Endothelial cell (in vitro differentiated cells): ENCODE data around the gene PBRM1. TPM values are rescaled to one million over a fixed set of nuclear protein-coding genes. Genes with fewer than 3 reads are reported as not detected.

ENCODE experiments used
- DNase-seq: peaks from one replicate; pipeline ENCODE4 v3.0.0; 2021; ENCODE audit warnings: low spot score
- H3K27ac Mint-ChIP-seq: one replicate; pipeline ENCODE4 v1.8.0; 2021; ENCODE audit warnings: mixed read lengths, inconsistent platforms; ENCODE audit not compliant: unreplicated experiment
- H3K27me3 Mint-ChIP-seq: one replicate; pipeline ENCODE4 v1.8.0; 2021; ENCODE audit warnings: mild to moderate bottlenecking, moderate library complexity, mixed read lengths, inconsistent platforms; ENCODE audit not compliant: unreplicated experiment
- H3K36me3 Mint-ChIP-seq: one replicate; pipeline ENCODE4 v1.8.0; 2021; ENCODE audit warnings: mild to moderate bottlenecking, low read depth, mixed read lengths, inconsistent platforms; ENCODE audit not compliant: unreplicated experiment
- H3K4me1 Mint-ChIP-seq: one replicate; pipeline ENCODE4 v1.8.0; 2021; ENCODE audit warnings: mild to moderate bottlenecking, mixed read lengths, inconsistent platforms; ENCODE audit not compliant: unreplicated experiment
- H3K4me3 Mint-ChIP-seq: one replicate; pipeline ENCODE4 v1.8.0; 2021; ENCODE audit warnings: mild to moderate bottlenecking, mixed read lengths, inconsistent platforms; ENCODE audit not compliant: unreplicated experiment
- H3K9me3 Mint-ChIP-seq: one replicate; pipeline ENCODE4 v1.8.0; 2021; ENCODE audit warnings: mixed read lengths, inconsistent platforms; ENCODE audit not compliant: unreplicated experiment
- total RNA-seq: library from RNA; stranded (reverse); fragmentation: NEBNext Ultra II Directional; extraction: Animal tissue kit (Norgen Biotek cat#: 25700); gene quantifications from one replicate; pipeline ENCODE4 v1.2.1, GENCODE V29; 2021; ENCODE audit not compliant: unreplicated experiment
- TF ChIP-seq, protein P1 (sequence below): fragments of 200-600 bp; sonication (generic); IDR thresholded peaks from one replicate; pipeline ENCODE4 v1.5.0; 2021; ENCODE audit warnings: antibody characterized with exemption; ENCODE audit not compliant: unreplicated experiment

The PBRM1 gene
- total RNA-seq, 1 donor from 2014 or later = 68.7 TPM

DNA sequence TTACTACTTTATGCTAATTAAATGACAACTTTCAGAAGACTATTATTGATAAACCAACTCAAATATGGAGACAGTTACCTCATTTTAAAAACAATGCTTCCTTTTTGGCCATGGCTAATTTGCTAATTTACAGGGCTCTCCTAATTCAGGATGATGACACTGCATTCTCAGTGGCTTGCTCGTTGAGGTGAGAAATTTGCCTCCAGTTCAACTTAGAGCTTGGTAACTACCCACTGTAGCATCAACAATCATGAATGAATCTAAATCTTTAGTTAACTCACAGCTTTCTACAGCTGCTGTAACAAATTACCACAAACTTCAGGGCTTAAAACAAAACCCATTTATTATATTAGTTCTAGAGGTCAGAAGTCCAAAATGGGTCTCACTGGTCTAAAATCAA is 14.0 kb downstream of the PBRM1 start:
- H3K4me1 Mint-ChIP-seq = peaks cover 5% of the 10 kb centered on the region
- H3K36me3 Mint-ChIP-seq = peaks cover 19% of the 10 kb centered on the region
- H3K27ac Mint-ChIP-seq = no peak overlapping the region
- H3K27me3 Mint-ChIP-seq = no peaks in the 10 kb centered on the region
- TF ChIP-seq, protein P1, sequence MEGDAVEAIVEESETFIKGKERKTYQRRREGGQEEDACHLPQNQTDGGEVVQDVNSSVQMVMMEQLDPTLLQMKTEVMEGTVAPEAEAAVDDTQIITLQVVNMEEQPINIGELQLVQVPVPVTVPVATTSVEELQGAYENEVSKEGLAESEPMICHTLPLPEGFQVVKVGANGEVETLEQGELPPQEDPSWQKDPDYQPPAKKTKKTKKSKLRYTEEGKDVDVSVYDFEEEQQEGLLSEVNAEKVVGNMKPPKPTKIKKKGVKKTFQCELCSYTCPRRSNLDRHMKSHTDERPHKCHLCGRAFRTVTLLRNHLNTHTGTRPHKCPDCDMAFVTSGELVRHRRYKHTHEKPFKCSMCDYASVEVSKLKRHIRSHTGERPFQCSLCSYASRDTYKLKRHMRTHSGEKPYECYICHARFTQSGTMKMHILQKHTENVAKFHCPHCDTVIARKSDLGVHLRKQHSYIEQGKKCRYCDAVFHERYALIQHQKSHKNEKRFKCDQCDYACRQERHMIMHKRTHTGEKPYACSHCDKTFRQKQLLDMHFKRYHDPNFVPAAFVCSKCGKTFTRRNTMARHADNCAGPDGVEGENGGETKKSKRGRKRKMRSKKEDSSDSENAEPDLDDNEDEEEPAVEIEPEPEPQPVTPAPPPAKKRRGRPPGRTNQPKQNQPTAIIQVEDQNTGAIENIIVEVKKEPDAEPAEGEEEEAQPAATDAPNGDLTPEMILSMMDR = no peak
- H3K9me3 Mint-ChIP-seq = no peaks in the 10 kb centered on the region
- peak overlapping the region; percentile 31 for H3K4me3 Mint-ChIP-seq
- no peak for DNase-seq

DNA sequence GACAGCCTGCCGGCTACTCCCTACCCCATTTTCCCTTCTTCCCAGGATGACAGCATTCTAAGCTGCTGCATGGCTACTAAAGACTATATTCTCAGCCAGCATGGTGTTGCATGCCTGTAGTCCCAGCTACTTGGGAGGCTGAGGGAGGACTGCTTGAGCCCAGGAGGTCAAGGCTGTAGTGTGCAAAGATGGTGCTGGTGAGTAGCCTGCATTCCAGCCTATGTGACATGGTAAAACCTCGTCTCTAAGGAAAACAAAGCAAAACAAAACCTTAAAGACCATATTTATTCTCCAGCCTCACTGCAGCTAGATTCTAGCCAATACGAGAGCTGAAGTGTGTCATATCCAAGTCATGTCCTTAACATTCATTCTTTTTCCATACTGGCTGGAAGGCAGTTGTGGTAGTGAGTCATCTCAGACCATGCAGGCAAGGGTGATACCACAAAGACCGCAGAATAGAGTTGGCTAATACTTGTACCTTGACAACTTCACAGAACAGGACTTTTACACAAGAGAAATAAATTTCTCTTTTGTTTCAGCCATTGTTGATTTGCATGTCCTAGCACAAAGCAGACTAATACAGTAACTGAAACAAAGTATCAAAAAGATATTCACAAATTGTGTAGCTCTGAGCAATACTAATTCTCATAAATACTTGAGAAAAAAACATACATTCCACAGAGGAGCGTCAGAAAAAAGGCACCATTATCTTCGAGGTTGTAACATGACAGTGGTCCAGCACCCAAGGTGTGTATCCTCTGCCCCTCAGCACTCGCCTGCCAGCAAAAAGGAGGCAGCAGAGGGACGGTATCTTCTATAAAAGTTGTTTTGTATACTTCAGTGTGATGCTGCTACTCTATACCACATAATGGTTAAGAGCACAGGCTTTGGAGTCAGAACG is 14.8 kb downstream of the PBRM1 start:
- TF ChIP-seq, protein P1 = no peak
- Mint-ChIP-seq H3K36me3 (peaks cover 18% of the 10 kb centered on the region), H3K4me1 (peaks cover under 1% of the 10 kb centered on the region), H3K4me3 (no peak overlapping the region), H3K9me3 (no peaks in the 10 kb centered on the region), H3K27ac (peak overlapping the region; percentile 26), H3K27me3 (no peaks in the 10 kb centered on the region)
- DNase-seq = no peak

DNA sequence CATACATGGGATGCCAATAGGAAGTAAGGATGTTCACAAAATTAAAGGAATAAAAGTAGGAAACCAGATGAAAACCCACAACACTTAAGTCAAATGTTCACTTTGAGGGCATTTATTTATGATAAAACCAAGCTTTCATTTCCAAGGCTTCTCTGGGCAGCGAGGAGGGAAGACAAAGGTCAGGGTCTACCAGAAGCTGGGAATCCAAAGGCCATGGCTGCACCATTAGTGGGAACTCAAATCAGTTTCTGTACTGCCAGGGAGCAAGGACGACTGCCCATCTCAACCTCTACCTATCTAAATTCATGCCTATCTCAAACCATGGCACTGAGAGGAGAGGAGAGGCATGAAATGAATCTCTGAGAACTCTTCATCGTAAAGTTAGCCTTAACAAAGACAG is 22.6 kb downstream of the PBRM1 start:
- no peaks in the 10 kb centered on the region for H3K9me3 Mint-ChIP-seq
- no peak overlapping the region for H3K27ac Mint-ChIP-seq
- peaks cover 2% of the 10 kb centered on the region for H3K27me3 Mint-ChIP-seq
- DNase-seq = no peak
- peaks cover 22% of the 10 kb centered on the region for H3K36me3 Mint-ChIP-seq
- H3K4me3 Mint-ChIP-seq = no peak overlapping the region
- H3K4me1 Mint-ChIP-seq = peaks cover 19% of the 10 kb centered on the region
- TF ChIP-seq, protein P1 = no peak

DNA sequence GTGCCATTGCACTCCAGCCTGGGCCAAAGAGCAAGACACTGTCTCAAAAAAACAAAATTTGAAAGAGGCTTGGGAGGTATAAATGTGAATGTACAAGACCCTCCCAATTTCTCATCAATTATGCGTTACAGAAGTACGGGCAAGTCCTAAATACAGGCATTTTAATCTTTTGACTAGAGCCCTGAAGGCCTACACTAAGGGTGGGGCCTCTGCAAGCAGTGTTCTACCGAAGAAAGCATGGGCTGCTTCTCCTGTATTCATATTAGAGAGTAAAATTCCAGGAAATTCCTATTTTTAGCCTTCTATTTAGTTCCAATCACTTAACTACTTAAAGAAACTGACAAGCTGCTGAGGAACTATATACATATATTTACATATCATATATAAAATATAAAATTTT is 25.7 kb downstream of the PBRM1 start:
- Mint-ChIP-seq H3K4me3 (no peak overlapping the region), H3K27me3 (peaks cover 2% of the 10 kb centered on the region), H3K9me3 (no peaks in the 10 kb centered on the region), H3K36me3 (peaks cover 25% of the 10 kb centered on the region), H3K4me1 (peaks cover 11% of the 10 kb centered on the region), H3K27ac (no peak overlapping the region)
- TF ChIP-seq, protein P1 = no peak
- DNase-seq = no peak

DNA sequence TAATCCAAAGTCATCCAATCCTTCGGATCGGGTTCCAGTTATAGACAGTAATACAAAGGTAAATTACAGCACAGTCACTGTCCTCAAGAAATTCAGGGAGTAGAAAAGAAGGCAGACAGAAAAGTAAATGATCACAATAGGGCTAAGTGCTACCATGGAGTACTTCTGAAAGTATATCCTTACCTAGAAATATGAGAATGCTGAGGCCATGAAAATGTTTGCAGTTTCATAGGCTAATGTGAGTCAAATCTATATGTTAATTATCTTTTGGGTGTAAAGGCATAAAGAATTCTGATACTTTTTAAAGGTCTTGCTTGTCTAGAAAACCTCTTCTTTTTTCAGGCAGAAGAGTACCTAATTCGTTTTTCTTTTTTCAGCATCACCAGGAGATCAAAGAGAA is 29.8 kb downstream of the PBRM1 start:
- Mint-ChIP-seq H3K9me3 (no peaks in the 10 kb centered on the region), H3K36me3 (peaks cover 21% of the 10 kb centered on the region), H3K27ac (no peak overlapping the region), H3K4me3 (no peak overlapping the region), H3K27me3 (no peaks in the 10 kb centered on the region), H3K4me1 (no peaks in the 10 kb centered on the region)
- TF ChIP-seq, protein P1 = no peak
- DNase-seq = no peak
